C4-2B (cell line): Measurements from ENCODE around the gene AGT.

Experiments used
- H3K27ac ChIP-seq: fragments of 450-650 bp; 2 replicates; pipeline ENCODE4 v1.5.1; 2017
- CTCF ChIP-seq: fragments of 450-650 bp; conservative IDR thresholded peaks from 2 replicates; pipeline ENCODE4 v1.5.1; 2017; ENCODE audit warnings: mild to moderate bottlenecking
- ZFX ChIP-seq: fragments of 450-650 bp; IDR thresholded peaks from 2 replicates; pipeline ENCODE4 v1.6.1; 2017

Gene AGT

GRCh38 chr1:230754796-230755195 lies 40.9 kb upstream of the AGT start:
- TF ChIP-seq CTCF = no peak
- no peak for TF ChIP-seq ZFX
- H3K27ac ChIP-seq = peak overlapping the region; percentile 23

GRCh38 chr1:230753586-230754251 lies 39.8 kb upstream of the AGT start:
- TF ChIP-seq CTCF (no peak), ZFX (no peak)
- H3K27ac ChIP-seq = peak overlapping the region; percentile 92

DNA sequence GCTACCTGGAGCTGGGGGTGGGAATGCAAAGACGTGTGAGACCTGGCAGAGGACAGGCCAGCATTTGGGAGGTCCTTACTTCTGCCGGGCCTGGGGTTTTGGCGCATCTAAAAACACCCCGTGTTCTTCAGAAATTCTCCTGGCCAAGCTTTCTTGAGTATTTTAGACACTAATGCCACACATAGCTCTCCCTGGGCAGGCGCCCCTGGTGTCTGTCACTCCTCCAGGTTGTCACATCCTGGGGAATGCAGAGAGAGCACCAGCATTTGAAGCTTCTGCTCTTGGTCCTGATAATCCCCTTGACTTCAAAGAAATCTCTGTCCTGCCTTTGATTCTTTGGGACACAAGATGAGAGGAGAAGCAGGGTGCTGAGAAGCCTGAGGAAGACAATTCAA lies 39.3 kb upstream of the AGT start:
- peak overlapping the region; percentile 92 for H3K27ac ChIP-seq

DNA sequence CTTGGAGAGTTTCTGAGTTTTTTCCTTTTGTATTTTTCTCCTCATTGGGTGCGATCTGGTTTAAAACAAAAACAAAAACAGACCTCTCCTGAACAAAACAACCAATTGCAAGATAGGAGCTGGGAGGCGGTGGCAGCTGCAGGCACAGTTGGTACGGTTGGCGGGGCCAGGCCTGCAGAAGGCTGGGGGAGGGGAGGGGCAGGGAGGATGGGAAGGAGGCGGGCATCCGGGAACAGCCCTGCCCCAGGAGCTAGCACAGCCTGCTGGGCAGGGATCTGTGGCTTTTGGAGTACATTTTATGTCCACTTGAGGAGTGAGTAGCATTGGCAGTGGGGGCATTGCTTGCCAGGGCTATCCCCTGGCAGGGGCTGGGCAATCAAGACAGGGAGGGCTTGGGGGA lies 38.5 kb upstream of the AGT start:
- TF ChIP-seq ZFX (no peak), CTCF (no peak)
- peak overlapping the region; percentile 92 for H3K27ac ChIP-seq

More for the DNA sequence above, 39.3 kb upstream of the AGT start:
- no peak for TF ChIP-seq CTCF
- no peak for TF ChIP-seq ZFX

GRCh38 chr1:230750986-230751625 lies 37.2 kb upstream of the AGT start:
- no peak for TF ChIP-seq ZFX
- no peak for TF ChIP-seq CTCF
- H3K27ac ChIP-seq = peak overlapping the region; percentile 92

DNA sequence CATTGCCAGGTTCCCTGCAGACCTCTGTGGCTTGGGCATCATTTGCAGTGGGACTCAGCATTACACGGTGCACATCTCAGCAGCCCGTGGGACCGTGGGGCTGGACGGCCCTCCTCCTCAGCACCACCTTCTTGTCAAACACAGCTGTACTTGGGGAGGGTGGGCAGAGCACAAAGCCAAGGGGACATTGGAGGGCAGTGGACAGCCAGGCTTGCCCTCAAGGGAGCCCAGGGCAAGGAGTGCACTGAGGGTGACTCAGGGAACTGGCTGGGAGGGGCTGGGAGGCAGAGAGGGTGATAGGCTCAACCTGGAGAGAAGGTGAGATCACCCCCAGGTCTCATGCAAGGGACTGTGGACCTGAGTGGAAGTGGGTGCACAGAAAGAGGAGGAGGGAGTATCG lies 36.7 kb upstream of the AGT start:
- peak overlapping the region; percentile 92 for H3K27ac ChIP-seq
- TF ChIP-seq ZFX (no peak), CTCF (no peak)

DNA sequence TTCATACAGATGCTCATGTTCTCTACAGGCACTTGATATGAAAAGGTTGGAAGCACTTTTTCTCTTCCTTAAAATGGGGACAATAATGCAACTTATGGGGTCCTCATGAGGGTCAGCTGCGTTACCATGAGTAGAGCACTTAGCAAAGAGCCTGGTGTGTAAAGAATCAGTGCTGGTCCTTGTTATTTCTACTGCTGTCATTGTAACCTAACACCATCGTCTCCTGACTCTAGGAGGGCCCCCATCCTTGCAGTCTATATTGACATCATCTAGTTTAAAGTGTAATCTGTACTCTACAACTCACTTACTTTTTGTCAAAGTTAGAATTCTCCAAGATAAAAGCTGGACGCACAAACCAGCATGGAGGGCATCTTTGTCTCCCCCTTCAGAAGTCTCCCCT lies 35.7 kb upstream of the AGT start:
- TF ChIP-seq CTCF (no peak), ZFX (no peak)
- H3K27ac ChIP-seq = peak overlapping the region; percentile 92
